ENCODE data around the gene DMAC2. TPM values are rescaled to one million over a fixed set of nuclear protein-coding genes. Genes with fewer than 3 reads are reported as not detected.

Gene DMAC2
- total and polyA plus RNA-seq, 2 of the 13 experiments (the other 11 are each of a cell fraction or from before 2014, with no cell fraction given): 39.0 to 66.0 TPM

DNA sequence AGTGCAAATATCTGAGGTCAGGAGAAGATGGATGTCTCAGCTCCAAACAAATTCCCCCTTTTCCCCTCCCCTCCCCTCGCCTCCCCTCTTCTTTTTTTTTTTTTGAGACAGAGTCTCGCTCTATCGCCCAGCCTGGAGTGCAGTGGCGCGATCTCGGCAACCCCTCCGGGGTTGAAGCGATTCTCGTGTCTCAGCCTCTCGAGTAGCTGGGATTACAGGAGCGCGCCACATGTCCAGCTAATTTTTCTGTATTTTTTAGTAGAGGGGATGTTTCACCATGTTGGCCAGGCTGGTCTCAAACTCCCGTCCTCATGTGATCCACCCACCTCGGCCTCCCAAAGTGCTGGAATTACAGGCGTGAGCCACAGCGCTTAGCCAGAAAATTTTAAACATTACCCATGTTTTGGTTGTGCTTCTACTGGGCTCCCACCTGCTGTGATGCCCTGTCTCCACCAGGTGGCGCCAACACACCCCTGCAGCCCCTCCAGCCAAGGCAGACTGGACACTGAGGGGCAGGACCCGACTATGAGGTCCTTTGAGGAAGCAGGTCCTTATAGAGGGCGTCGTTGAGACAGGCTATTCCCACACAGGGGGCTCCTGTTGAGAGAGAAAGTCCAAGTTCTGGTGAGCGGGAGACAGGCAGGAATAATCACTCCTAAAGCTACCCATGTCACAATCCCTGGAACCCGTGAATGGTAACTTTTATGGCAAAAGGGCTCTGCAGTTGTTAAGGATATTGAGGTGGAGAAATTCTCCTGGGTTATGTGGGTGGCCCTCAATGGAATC lies 9.6 kb upstream of the DMAC2 start (continued):
- TF ChIP-seq, protein P1, sequence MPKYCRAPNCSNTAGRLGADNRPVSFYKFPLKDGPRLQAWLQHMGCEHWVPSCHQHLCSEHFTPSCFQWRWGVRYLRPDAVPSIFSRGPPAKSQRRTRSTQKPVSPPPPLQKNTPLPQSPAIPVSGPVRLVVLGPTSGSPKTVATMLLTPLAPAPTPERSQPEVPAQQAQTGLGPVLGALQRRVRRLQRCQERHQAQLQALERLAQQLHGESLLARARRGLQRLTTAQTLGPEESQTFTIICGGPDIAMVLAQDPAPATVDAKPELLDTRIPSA (CRISPR knock-in tag; IDR thresholded peaks at IDR 0.05; ENCODE audit: borderline replicate concordance): no peak
- TF ChIP-seq MXD4 (CRISPR knock-in tag; IDR thresholded peaks at IDR 0.05): 0 out of 2 replicates have a peak, but pooled peaks have one; percentile 26
- TF ChIP-seq, protein P2, sequence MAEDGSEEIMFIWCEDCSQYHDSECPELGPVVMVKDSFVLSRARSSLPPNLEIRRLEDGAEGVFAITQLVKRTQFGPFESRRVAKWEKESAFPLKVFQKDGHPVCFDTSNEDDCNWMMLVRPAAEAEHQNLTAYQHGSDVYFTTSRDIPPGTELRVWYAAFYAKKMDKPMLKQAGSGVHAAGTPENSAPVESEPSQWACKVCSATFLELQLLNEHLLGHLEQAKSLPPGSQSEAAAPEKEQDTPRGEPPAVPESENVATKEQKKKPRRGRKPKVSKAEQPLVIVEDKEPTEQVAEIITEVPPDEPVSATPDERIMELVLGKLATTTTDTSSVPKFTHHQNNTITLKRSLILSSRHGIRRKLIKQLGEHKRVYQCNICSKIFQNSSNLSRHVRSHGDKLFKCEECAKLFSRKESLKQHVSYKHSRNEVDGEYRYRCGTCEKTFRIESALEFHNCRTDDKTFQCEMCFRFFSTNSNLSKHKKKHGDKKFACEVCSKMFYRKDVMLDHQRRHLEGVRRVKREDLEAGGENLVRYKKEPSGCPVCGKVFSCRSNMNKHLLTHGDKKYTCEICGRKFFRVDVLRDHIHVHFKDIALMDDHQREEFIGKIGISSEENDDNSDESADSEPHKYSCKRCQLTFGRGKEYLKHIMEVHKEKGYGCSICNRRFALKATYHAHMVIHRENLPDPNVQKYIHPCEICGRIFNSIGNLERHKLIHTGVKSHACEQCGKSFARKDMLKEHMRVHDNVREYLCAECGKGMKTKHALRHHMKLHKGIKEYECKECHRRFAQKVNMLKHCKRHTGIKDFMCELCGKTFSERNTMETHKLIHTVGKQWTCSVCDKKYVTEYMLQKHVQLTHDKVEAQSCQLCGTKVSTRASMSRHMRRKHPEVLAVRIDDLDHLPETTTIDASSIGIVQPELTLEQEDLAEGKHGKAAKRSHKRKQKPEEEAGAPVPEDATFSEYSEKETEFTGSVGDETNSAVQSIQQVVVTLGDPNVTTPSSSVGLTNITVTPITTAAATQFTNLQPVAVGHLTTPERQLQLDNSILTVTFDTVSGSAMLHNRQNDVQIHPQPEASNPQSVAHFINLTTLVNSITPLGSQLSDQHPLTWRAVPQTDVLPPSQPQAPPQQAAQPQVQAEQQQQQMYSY (CRISPR knock-in tag; IDR thresholded peaks at IDR 0.05): peak; percentile 85
- peak; percentile 87 for TF ChIP-seq RAD21 (CRISPR knock-in tag; IDR thresholded peaks at IDR 0.05)
- TF ChIP-seq ZNF589 (CRISPR knock-in tag; conservative IDR thresholded peaks at IDR 0.05): no peak
- peak; percentile 55 for TF ChIP-seq XRCC5 (optimal IDR thresholded peaks at IDR 0.05; ENCODE audit: low read length)
- 0 out of 2 replicates have a peak, but pooled peaks have one; percentile 50 for TF ChIP-seq TSC22D2 (CRISPR knock-in tag; IDR thresholded peaks at IDR 0.05; ENCODE audit: borderline replicate concordance)
- TF ChIP-seq KAT2B (IDR thresholded peaks at IDR 0.05; ENCODE audit: borderline replicate concordance, low read depth, low read length): no peak
- TF ChIP-seq, protein P3, sequence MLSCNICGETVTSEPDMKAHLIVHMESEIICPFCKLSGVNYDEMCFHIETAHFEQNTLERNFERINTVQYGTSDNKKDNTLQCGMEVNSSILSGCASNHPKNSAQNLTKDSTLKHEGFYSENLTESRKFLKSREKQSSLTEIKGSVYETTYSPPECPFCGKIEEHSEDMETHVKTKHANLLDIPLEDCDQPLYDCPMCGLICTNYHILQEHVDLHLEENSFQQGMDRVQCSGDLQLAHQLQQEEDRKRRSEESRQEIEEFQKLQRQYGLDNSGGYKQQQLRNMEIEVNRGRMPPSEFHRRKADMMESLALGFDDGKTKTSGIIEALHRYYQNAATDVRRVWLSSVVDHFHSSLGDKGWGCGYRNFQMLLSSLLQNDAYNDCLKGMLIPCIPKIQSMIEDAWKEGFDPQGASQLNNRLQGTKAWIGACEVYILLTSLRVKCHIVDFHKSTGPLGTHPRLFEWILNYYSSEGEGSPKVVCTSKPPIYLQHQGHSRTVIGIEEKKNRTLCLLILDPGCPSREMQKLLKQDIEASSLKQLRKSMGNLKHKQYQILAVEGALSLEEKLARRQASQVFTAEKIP (CRISPR knock-in tag; IDR thresholded peaks at IDR 0.05; ENCODE audit: borderline replicate concordance): no peak
- 0 out of 2 replicates have a peak, but pooled peaks have one; percentile 48 for TF ChIP-seq MIER2 (CRISPR knock-in tag; IDR thresholded peaks at IDR 0.05)
- TF ChIP-seq TRAFD1 (CRISPR knock-in tag; IDR thresholded peaks at IDR 0.05; ENCODE audit: borderline replicate concordance): no peak
- no peak for TF ChIP-seq NONO (IDR thresholded peaks at IDR 0.05)
- TF ChIP-seq NONO (CRISPR knock-in tag; conservative IDR thresholded peaks at IDR 0.05): 0 out of 2 replicates have a peak, but pooled peaks have one; percentile 29
- TF ChIP-seq HOXA3 (CRISPR knock-in tag; IDR thresholded peaks at IDR 0.05): peak; percentile 42; the same call in 1 of the 2 replicates

Data from HepG2 (cell line).